ENCODE data around the gene VSTM2L.

VSTM2L gene

GRCh38 chr20:37968841-37969401 is 66.0 kb downstream of the VSTM2L start:
- DNase-seq (ENCODE audit: low read depth in 2 of 2), result no peak

GRCh38 chr20:37969949-37970855 is 67.3 kb downstream of the VSTM2L start:
- no peak for DNase-seq (ENCODE audit: low read depth in 2 of 2)

- DNase-seq (ENCODE audit: low read depth in 2 of 2), result no peak
These were observed 67.9 kb downstream of the VSTM2L start for GRCh38 chr20:37970856-37971245.

- no peak for DNase-seq (ENCODE audit: low read depth in 2 of 2)
These were observed 68.7 kb downstream of the VSTM2L start for GRCh38 chr20:37971561-37972127.

- no peak for DNase-seq (ENCODE audit: low read depth in 2 of 2)
These were observed 69.5 kb downstream of the VSTM2L start for GRCh38 chr20:37972256-37973058.

- no peak for DNase-seq (ENCODE audit: low read depth in 2 of 2)
These were observed 70.4 kb downstream of the VSTM2L start for GRCh38 chr20:37973059-37973910.

GRCh38 chr20:37976887-37977286 is 74.0 kb downstream of the VSTM2L start:
- no peak for DNase-seq (ENCODE audit: low read depth in 2 of 2)

- no peak for DNase-seq (ENCODE audit: low read depth in 2 of 2)
These were observed 74.4 kb downstream of the VSTM2L start for GRCh38 chr20:37977338-37977737.

GRCh38 chr20:37977786-37978185 is 74.9 kb downstream of the VSTM2L start:
- no peak for DNase-seq (ENCODE audit: low read depth in 2 of 2)

- no peak for DNase-seq (ENCODE audit: low read depth in 2 of 2)
These were observed 76.4 kb downstream of the VSTM2L start for GRCh38 chr20:37979021-37979985.

GRCh38 chr20:37980383-37980782 is 77.5 kb downstream of the VSTM2L start:
- no peak for DNase-seq (ENCODE audit: low read depth in 2 of 2)

GRCh38 chr20:37980876-37981275 is 77.9 kb downstream of the VSTM2L start:
- no peak for DNase-seq (ENCODE audit: low read depth in 2 of 2)

- no peak for DNase-seq (ENCODE audit: low read depth in 2 of 2)
These were observed 78.6 kb downstream of the VSTM2L start for GRCh38 chr20:37981568-37981967.

- DNase-seq (ENCODE audit: low read depth in 2 of 2), result no peak
These were observed 80.4 kb downstream of the VSTM2L start for GRCh38 chr20:37983286-37983685.

GRCh38 chr20:37984018-37984785 is 81.3 kb downstream of the VSTM2L start:
- no peak for DNase-seq (ENCODE audit: low read depth in 2 of 2)

- DNase-seq (ENCODE audit: low read depth in 2 of 2), result no peak
These were observed 83.3 kb downstream of the VSTM2L start for GRCh38 chr20:37986044-37986858.

GRCh38 chr20:37986873-37987601 is 84.1 kb downstream of the VSTM2L start:
- no peak for DNase-seq (ENCODE audit: low read depth in 2 of 2)

All from fibroblast of skin of left quadriceps (primary cell).